Panc1 (cell line): ENCODE results near the gene EXPH5.

ENCODE experiments used
- TF ChIP-seq, protein P1 (sequence below): fragments of 450-650 bp; IDR thresholded peaks from 2 replicates; pipeline ENCODE4 v1.5.1; 2017; ENCODE audit warnings: mild to moderate bottlenecking
- TF ChIP-seq, protein P2 (sequence below), 2 experiments: IDR thresholded peaks; 2 replicates each; pipeline ENCODE4 v1.6.1; 2011 to 2012; ENCODE audit warnings: low read depth in 2 of 2, control low read depth in 1 of 2, low read length in 1 of 2, mild to moderate bottlenecking in 1 of 2, moderate library complexity in 1 of 2; ENCODE audit not compliant: insufficient read depth in 1 of 2

DNA sequence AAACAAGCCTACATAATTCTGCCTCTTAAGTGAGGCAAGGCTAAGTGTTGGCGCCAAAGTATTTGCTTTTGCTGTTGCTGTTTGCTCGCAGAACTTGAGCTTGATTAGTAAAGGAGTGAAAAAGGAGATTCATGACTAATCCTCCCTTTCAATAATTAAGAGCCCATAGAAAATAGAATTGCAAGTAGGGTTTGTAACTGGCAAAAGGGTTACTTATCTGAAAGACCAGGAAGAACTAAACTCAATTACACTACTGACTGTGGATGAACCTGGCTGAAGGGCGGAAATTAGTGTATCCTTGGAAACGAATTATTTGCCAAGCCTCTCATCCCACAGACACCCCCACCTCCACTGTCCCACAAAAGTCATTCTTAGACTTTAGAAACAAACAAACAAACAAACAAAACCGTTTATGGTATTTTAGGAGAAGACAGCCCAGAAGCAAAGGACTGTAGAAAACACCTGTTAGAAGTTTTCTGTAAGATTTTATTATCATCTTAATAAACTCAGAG is 411 bp upstream of the EXPH5 start:
- TF ChIP-seq, protein P1, sequence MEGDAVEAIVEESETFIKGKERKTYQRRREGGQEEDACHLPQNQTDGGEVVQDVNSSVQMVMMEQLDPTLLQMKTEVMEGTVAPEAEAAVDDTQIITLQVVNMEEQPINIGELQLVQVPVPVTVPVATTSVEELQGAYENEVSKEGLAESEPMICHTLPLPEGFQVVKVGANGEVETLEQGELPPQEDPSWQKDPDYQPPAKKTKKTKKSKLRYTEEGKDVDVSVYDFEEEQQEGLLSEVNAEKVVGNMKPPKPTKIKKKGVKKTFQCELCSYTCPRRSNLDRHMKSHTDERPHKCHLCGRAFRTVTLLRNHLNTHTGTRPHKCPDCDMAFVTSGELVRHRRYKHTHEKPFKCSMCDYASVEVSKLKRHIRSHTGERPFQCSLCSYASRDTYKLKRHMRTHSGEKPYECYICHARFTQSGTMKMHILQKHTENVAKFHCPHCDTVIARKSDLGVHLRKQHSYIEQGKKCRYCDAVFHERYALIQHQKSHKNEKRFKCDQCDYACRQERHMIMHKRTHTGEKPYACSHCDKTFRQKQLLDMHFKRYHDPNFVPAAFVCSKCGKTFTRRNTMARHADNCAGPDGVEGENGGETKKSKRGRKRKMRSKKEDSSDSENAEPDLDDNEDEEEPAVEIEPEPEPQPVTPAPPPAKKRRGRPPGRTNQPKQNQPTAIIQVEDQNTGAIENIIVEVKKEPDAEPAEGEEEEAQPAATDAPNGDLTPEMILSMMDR: no peak
- TF ChIP-seq, protein P2, sequence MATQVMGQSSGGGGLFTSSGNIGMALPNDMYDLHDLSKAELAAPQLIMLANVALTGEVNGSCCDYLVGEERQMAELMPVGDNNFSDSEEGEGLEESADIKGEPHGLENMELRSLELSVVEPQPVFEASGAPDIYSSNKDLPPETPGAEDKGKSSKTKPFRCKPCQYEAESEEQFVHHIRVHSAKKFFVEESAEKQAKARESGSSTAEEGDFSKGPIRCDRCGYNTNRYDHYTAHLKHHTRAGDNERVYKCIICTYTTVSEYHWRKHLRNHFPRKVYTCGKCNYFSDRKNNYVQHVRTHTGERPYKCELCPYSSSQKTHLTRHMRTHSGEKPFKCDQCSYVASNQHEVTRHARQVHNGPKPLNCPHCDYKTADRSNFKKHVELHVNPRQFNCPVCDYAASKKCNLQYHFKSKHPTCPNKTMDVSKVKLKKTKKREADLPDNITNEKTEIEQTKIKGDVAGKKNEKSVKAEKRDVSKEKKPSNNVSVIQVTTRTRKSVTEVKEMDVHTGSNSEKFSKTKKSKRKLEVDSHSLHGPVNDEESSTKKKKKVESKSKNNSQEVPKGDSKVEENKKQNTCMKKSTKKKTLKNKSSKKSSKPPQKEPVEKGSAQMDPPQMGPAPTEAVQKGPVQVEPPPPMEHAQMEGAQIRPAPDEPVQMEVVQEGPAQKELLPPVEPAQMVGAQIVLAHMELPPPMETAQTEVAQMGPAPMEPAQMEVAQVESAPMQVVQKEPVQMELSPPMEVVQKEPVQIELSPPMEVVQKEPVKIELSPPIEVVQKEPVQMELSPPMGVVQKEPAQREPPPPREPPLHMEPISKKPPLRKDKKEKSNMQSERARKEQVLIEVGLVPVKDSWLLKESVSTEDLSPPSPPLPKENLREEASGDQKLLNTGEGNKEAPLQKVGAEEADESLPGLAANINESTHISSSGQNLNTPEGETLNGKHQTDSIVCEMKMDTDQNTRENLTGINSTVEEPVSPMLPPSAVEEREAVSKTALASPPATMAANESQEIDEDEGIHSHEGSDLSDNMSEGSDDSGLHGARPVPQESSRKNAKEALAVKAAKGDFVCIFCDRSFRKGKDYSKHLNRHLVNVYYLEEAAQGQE (IDR thresholded peaks at IDR 0.05; ENCODE audit: insufficient read depth in 1 of 2, low read depth in 2 of 2, low read length in 1 of 2): no peak
